ENCODE measurements around the gene NAPA. TPM values are rescaled to one million over a fixed set of nuclear protein-coding genes. Genes with fewer than 3 reads are reported as not detected.
A peak's percentile ranks its signal among the peaks of the same experiment; 100 is the strongest.

Gene NAPA
- total RNA-seq, result 100 to 1,000 TPM in 2 of 7 donors, 10 to 100 TPM in 5; 76.5 to 101 (median 95.1) TPM
- polyA plus RNA-seq, result 10 to 100 TPM; 59.4 to 74.5 TPM
- long read RNA-seq, donor 1, transcript NAPA-201 (11 exons, 1,839 nt), result major isoform, 442 of 522 reads
- long read RNA-seq, donor 1, transcript NAPA-205 (9 exons, 1,417 nt), result minor isoform, 7 of 522 reads
- long read RNA-seq, donor 1, partial matches to known transcripts, result 6 of 522 reads
- long read RNA-seq, donor 1, other reads (novel, unspliced or antisense), result 64 of 522 reads
- long read RNA-seq, donor 2, transcript NAPA-201 (11 exons, 1,839 nt), result major isoform, 35 of 41 reads
- long read RNA-seq, donor 2, partial matches to known transcripts, result 5 of 41 reads
- long read RNA-seq, donor 2, other reads (novel, unspliced or antisense), result 0 of 41 reads
- long read RNA-seq, donor 3, transcript NAPA-201 (11 exons, 1,839 nt), result major isoform, 136 of 169 reads
- long read RNA-seq, donor 3, partial matches to known transcripts, result 9 of 169 reads
- long read RNA-seq, donor 3, other reads (novel, unspliced or antisense), result 18 of 169 reads

GRCh38 chr19:47514869-47515588, at the start of gene NAPA:
Gene NAPA (minus strand): TSS chr19:47515063. CDS start chr19:47514940, 123 bp downstream.
- Histone ChIP-seq H3K27me3 (no peaks in the 10 kb centered on the region), H3K4me3 (peak within 1 kb of the TSS; percentile 78), H3K4me1 (ENCODE audit: insufficient read depth) (peaks cover 34% of the 10 kb centered on the region), H3K9me3 (no peaks in the 10 kb centered on the region), H3K27ac (peak within 1 kb of the TSS; percentile 85 to 97), H3K36me3 (no peaks in the 10 kb centered on the region)
- peak; percentile 100 for DNase-seq
- TF ChIP-seq EP300 (IDR thresholded peaks at IDR 0.05), result peak; percentile 92
- TF ChIP-seq POLR2A (IDR thresholded peaks at IDR 0.05), result peak; percentile 95
- TF ChIP-seq, protein P1, sequence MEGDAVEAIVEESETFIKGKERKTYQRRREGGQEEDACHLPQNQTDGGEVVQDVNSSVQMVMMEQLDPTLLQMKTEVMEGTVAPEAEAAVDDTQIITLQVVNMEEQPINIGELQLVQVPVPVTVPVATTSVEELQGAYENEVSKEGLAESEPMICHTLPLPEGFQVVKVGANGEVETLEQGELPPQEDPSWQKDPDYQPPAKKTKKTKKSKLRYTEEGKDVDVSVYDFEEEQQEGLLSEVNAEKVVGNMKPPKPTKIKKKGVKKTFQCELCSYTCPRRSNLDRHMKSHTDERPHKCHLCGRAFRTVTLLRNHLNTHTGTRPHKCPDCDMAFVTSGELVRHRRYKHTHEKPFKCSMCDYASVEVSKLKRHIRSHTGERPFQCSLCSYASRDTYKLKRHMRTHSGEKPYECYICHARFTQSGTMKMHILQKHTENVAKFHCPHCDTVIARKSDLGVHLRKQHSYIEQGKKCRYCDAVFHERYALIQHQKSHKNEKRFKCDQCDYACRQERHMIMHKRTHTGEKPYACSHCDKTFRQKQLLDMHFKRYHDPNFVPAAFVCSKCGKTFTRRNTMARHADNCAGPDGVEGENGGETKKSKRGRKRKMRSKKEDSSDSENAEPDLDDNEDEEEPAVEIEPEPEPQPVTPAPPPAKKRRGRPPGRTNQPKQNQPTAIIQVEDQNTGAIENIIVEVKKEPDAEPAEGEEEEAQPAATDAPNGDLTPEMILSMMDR (IDR thresholded peaks at IDR 0.05), result peak in 2 of 3 donors; percentile 23 to 98
- WGBS, 3 donors, result 0 to 1% (median 0%) methylated on average over 58 to 78 of the region's 78 CpGs
- intact Hi-C loops (cut with DNase I), result loop anchor here in 3 of 4 donors (5.0 to 10.0 kb wide), 6 partner anchors 78 to 260 kb away; partner anchors contain the start of genes BICRA (in 2 of the 3) and SELENOW (in 1 of the 3)

GRCh38 chr19:47564081-47564480, 49.2 kb upstream of the NAPA start:
- no peaks in the 10 kb centered on the region for H3K4me1 ChIP-seq (ENCODE audit: insufficient read depth)
- WGBS, 3 donors, result 76 to 81% (median 77%) methylated on average over 3 of the region's 3 CpGs
- H3K27me3 ChIP-seq, result no peaks in the 10 kb centered on the region
- no peak overlapping the region for H3K4me3 ChIP-seq
- H3K36me3 ChIP-seq, result no peaks in the 10 kb centered on the region
- TF ChIP-seq, protein P1 (IDR thresholded peaks at IDR 0.05), result no peak
- no peak for TF ChIP-seq POLR2A (IDR thresholded peaks at IDR 0.05)
- no peak for TF ChIP-seq EP300 (IDR thresholded peaks at IDR 0.05)
- DNase-seq, result no peak
- intact Hi-C loops (cut with DNase I), result no loop called here
- no peaks in the 10 kb centered on the region for H3K9me3 ChIP-seq
- H3K27ac ChIP-seq, result no peak overlapping the region

DNA sequence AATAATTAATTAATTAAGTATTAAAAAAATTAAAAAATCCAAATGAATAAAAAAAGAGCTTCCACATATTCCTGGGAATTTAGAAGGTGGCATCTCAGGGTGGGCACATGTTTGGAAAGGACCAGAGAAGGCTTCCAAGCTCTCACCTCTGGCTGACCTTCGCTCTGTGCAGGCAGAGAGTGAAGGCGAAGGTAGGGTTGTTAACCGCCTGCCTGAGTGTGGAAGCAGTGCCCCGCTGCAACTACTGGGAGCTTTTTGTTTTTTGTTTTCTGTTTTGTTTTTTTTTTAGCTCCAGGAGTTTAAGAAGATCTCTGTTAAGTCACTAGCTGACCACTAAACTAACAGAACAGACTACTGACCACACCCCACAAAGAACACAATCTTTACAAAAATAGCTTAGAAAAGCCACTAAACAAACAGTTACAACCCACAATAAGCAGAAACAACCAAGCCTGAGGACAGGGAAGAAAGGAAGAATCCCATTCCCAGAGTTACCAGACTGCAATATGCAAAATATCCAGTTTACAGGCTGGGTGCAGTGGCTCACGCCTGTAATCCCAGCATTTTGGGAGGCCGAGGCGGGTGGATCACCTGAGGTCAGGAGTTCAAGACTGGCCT, 46.7 kb upstream of the NAPA start:
- H3K9me3 ChIP-seq, result no peaks in the 10 kb centered on the region
- H3K4me1 ChIP-seq (ENCODE audit: insufficient read depth), result no peaks in the 10 kb centered on the region
- H3K36me3 ChIP-seq, result no peaks in the 10 kb centered on the region
- H3K27ac ChIP-seq, result no peak overlapping the region
- TF ChIP-seq POLR2A (IDR thresholded peaks at IDR 0.05) (no peak), EP300 (IDR thresholded peaks at IDR 0.05) (no peak)
- TF ChIP-seq, protein P1 (IDR thresholded peaks at IDR 0.05), result no peak
- H3K27me3 ChIP-seq, result no peaks in the 10 kb centered on the region
- WGBS, 3 donors, result 89 to 90% (median 90%) methylated on average over 7 of the region's 7 CpGs
- intact Hi-C loops (cut with DNase I), result no loop called here
- H3K4me3 ChIP-seq, result no peak overlapping the region
- DNase-seq, result no peak

DNA sequence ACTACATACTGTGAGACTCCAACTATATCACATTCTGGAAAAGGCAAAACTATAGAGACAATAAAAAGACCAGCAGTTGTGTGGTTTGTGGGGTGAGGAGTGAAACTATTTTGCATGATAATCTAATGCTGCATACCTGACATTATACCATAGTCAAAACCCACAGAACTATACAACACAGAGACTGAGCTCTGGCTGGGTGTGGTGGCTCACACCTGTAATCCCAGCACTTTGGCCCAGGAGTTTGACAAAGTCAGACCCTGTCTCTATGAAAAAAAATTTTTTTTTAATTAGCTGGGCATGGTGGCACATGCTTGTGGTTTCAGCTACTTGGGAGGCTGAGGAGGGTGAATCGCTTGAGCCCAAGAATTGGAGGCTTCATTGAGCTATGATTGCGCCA, 46.1 kb upstream of the NAPA start:
- intact Hi-C loops (cut with DNase I), result no loop called here
- Histone ChIP-seq H3K4me3 (no peak overlapping the region), H3K27ac (no peak overlapping the region), H3K9me3 (no peaks in the 10 kb centered on the region), H3K4me1 (ENCODE audit: insufficient read depth) (no peaks in the 10 kb centered on the region), H3K36me3 (no peaks in the 10 kb centered on the region), H3K27me3 (no peaks in the 10 kb centered on the region)
- no peak for DNase-seq
- WGBS, 3 donors, result 88 to 98% (median 95%) methylated on average over 2 of the region's 2 CpGs
- TF ChIP-seq, protein P1 (IDR thresholded peaks at IDR 0.05), result no peak
- no peak for TF ChIP-seq EP300 (IDR thresholded peaks at IDR 0.05)
- TF ChIP-seq POLR2A (IDR thresholded peaks at IDR 0.05), result no peak

All from ovary (tissue), 10 donors.